Ovary (tissue), 3 donors: ENCODE results near the gene FAM53C.

Experiments used
- CTCF ChIP-seq, 3 donors: fragments of 450-650 bp in 2 of 3; fragments of 200-600 bp in 1 of 3; IDR thresholded peaks; one replicate each; pipeline versions ENCODE4 v1.5.1 to v1.8.0; 2016 to 2022; ENCODE audit warnings: antibody characterized with exemption in 3 of 3, mild to moderate bottlenecking in 1 of 3
- POLR2A ChIP-seq: fragments of 450-650 bp; IDR thresholded peaks from one replicate; pipeline ENCODE4 v1.6.1; 2017; ENCODE audit warnings: antibody characterized with exemption, mild to moderate bottlenecking, moderate library complexity
- donor health status: DM: no; HTN: no; CAD: no.

DNA sequence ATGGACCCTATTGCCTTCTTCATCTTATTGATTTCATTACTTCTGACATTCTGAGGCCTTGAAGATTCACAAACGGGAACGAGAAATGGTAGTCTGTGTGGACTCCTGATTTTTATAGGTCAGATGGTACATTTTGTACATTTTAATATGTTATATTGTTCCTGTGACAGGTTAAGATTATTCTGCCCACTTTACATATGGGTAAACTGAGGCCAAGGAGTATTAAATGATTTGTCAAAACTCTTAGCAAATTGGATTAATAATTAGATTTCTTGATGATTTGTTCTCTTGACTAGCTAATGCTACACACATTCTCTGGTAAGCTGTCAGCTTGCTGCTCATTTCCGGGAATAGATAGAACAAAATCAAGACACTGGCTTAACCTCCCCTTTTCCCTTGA is 1.9 kb downstream of the FAM53C start:
- TF ChIP-seq CTCF (IDR thresholded peaks at IDR 0.05) (no peak), POLR2A (no peak)
